ENCODE data around the gene APOBEC2.

The APOBEC2 gene

DNA sequence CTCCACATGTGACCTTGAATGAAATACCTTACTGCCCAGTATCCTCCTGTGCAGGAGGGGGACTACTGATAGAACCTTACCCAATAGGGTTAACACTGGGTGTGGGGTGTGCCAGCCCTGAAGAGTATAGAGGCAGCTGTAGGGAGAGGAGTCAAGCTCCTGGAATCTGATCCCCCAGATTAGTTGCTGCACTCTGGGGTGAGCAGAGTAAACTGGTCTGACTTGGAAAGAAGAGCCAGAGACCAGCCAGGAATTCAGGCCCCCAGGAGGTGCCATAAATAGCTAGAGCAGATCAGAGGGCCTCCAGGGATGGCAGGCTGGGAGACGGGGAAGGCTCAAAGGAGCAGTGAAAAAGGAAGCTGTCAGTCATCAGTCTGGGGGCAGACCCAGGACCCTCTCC lies 3.5 kb upstream of the APOBEC2 start:
- H3K4me1 ChIP-seq (ENCODE audit: control extremely low read depth in 1 of 4, control insufficient read depth in 4 of 4, insufficient read depth in 4 of 4, low read length in 3 of 4): peaks cover 0 to 18% (median 5%) of the 10 kb centered on the region in 4 experiments
- no peak overlapping the region for H3K27ac ChIP-seq (ENCODE audit: insufficient read depth in 1 of 2, low read depth in 1 of 2, low read length in 2 of 2, poor library complexity in 1 of 2, severe bottlenecking in 2 of 2)
- H3K27me3 ChIP-seq (replicated peaks in 2 of 5; ENCODE audit: control insufficient read depth in 4 of 5, insufficient read depth in 5 of 5, low read length in 4 of 5): peaks cover 0 to 2% (median 0%) of the 10 kb centered on the region in 5 experiments
- peaks cover 0 to 3% (median 0%) of the 10 kb centered on the region in 4 experiments for H3K36me3 ChIP-seq (ENCODE audit: control insufficient read depth in 4 of 4, insufficient read depth in 4 of 4, low read length in 3 of 4)
- WGBS (ENCODE audit: insufficient coverage): 90% methylated on average over 1 of the region's 1 CpG
- H3K4me3 ChIP-seq (ENCODE audit: control insufficient read depth in 1 of 7, extremely low read depth in 1 of 7, insufficient read depth in 4 of 7, low read depth in 2 of 7, low read length in 6 of 7): no peak overlapping the region
- no peaks in the 10 kb centered on the region for H3K9me3 ChIP-seq (ENCODE audit: control extremely low read depth in 1 of 5, control insufficient read depth in 4 of 5, insufficient read depth in 2 of 5, low read depth in 1 of 5, low read length in 4 of 5)
- ChIA-PET POLR2A (no interaction called here), CTCF (interaction anchor here (0.9 to 10.6 kb wide), 4 partner anchors 7 to 44 kb away, joined by 3 to 82 read pairs (median 10); partner anchors contain the start of genes TSPO2 and UNC5CL)
- DNase-seq: no peak

DNA sequence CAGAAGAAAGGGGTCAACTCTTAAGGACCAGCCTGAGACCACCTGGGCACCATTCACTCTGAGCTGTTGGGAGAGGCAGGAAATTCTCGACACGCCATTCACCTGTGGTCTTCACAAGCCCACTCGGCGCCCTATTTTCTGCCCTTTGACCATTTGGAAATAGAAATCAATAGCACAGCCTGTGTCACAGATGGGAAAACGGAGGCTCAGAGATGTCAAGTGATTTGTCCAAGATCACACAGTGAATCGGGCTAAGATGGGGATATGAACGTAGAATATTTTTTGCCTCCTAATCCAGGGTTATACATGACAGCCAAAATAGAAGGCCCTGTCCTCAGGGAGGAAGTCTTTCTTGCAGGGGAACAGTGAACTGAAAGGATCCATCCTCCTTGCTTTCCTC lies 3.0 kb upstream of the APOBEC2 start:
- WGBS (ENCODE audit: insufficient coverage): 88% methylated on average over 7 of the region's 7 CpGs
- POLR2A ChIA-PET: no interaction called here

DNA sequence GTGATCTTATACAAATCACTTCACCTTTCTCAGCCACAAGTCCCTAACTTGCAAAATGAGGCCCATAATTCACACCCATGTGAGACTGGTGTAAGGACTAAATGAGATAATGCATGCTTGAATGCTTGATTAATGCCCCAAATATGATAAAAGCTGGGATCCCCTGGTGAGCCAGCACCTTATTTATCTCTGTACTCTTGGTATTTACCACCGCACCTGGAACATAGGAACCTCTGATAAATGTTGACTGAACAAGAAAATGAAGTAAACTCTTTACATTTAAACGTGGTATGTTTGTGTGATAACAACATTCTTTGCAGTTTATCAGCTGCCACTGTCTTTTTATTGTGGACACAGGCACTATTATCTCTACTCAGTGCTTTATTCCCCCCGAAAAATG lies 2.5 kb upstream of the APOBEC2 start:
- H3K36me3 ChIP-seq (ENCODE audit: control insufficient read depth in 4 of 4, insufficient read depth in 4 of 4, low read length in 3 of 4): peaks cover 0 to 3% (median 0%) of the 10 kb centered on the region in 4 experiments
- peaks cover 2 to 25% (median 8%) of the 10 kb centered on the region in 4 experiments for H3K4me1 ChIP-seq (ENCODE audit: control extremely low read depth in 1 of 4, control insufficient read depth in 4 of 4, insufficient read depth in 4 of 4, low read length in 3 of 4)
- peaks cover 0 to 2% (median 0%) of the 10 kb centered on the region in 5 experiments for H3K27me3 ChIP-seq (replicated peaks in 2 of 5; ENCODE audit: control insufficient read depth in 4 of 5, insufficient read depth in 5 of 5, low read length in 4 of 5)
- 89% methylated on average over 1 of the region's 3 CpGs for WGBS (ENCODE audit: insufficient coverage)
- H3K9me3 ChIP-seq (ENCODE audit: control extremely low read depth in 1 of 5, control insufficient read depth in 4 of 5, insufficient read depth in 2 of 5, low read depth in 1 of 5, low read length in 4 of 5): no peaks in the 10 kb centered on the region
- DNase-seq: no peak
- H3K4me3 ChIP-seq (ENCODE audit: control insufficient read depth in 1 of 7, extremely low read depth in 1 of 7, insufficient read depth in 4 of 7, low read depth in 2 of 7, low read length in 6 of 7): no peak overlapping the region
- H3K27ac ChIP-seq (ENCODE audit: insufficient read depth in 1 of 2, low read depth in 1 of 2, low read length in 2 of 2, poor library complexity in 1 of 2, severe bottlenecking in 2 of 2): no peak overlapping the region
- ChIA-PET POLR2A (no interaction called here), CTCF (interaction anchor here (0.7 to 10.6 kb wide), 3 partner anchors 8 to 22 kb away, joined by 3 to 82 read pairs (median 4); partner anchors contain the start of genes TSPO2 and UNC5CL)

More for the DNA sequence above, 3.0 kb upstream of the APOBEC2 start:
- H3K36me3 ChIP-seq (ENCODE audit: control insufficient read depth in 4 of 4, insufficient read depth in 4 of 4, low read length in 3 of 4): peaks cover 0 to 3% (median 0%) of the 10 kb centered on the region in 4 experiments
- no peak overlapping the region for H3K27ac ChIP-seq (ENCODE audit: insufficient read depth in 1 of 2, low read depth in 1 of 2, low read length in 2 of 2, poor library complexity in 1 of 2, severe bottlenecking in 2 of 2)
- CTCF ChIA-PET: interaction anchor here (1.2 to 10.6 kb wide), 4 partner anchors 8 to 21 kb away, joined by 3 to 82 read pairs (median 10); partner anchors contain the start of genes TSPO2 and UNC5CL
- H3K27me3 ChIP-seq (replicated peaks in 2 of 5; ENCODE audit: control insufficient read depth in 4 of 5, insufficient read depth in 5 of 5, low read length in 4 of 5): peaks cover 0 to 2% (median 0%) of the 10 kb centered on the region in 5 experiments
- H3K4me3 ChIP-seq (ENCODE audit: control insufficient read depth in 1 of 7, extremely low read depth in 1 of 7, insufficient read depth in 4 of 7, low read depth in 2 of 7, low read length in 6 of 7): no peak overlapping the region
- H3K4me1 ChIP-seq (ENCODE audit: control extremely low read depth in 1 of 4, control insufficient read depth in 4 of 4, insufficient read depth in 4 of 4, low read length in 3 of 4): peaks cover 0 to 19% (median 5%) of the 10 kb centered on the region in 4 experiments
- no peak for DNase-seq
- no peaks in the 10 kb centered on the region for H3K9me3 ChIP-seq (ENCODE audit: control extremely low read depth in 1 of 5, control insufficient read depth in 4 of 5, insufficient read depth in 2 of 5, low read depth in 1 of 5, low read length in 4 of 5)

DNA sequence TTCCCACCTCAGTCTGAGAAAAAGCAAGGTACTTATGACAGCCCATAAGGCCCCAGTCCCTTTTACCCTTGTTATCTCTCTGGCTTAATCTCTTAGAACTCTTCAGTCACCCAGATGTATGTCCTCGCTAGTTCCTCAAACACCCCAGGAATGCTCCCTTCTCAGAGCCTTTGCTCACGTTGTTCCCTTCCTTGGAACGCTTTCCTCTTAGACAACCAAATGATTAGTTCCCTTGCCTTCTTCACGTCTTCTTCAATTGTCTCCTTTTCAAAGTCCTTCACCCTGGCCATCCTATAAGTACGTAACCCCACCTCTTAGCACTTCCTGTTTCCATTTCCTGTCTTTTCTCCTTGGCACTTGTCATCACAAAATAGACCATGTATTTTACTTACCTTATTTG lies 1.1 kb upstream of the APOBEC2 start:
- H3K4me3 ChIP-seq (ENCODE audit: control insufficient read depth in 1 of 7, extremely low read depth in 1 of 7, insufficient read depth in 4 of 7, low read depth in 2 of 7, low read length in 6 of 7): no peak overlapping the region
- H3K9me3 ChIP-seq (ENCODE audit: control extremely low read depth in 1 of 5, control insufficient read depth in 4 of 5, insufficient read depth in 2 of 5, low read depth in 1 of 5, low read length in 4 of 5): no peaks in the 10 kb centered on the region
- WGBS (ENCODE audit: insufficient coverage): 56% methylated on average over 5 of the region's 5 CpGs
- H3K27ac ChIP-seq (ENCODE audit: insufficient read depth in 1 of 2, low read depth in 1 of 2, low read length in 2 of 2, poor library complexity in 1 of 2, severe bottlenecking in 2 of 2): no peak overlapping the region
- DNase-seq: peak in 2 of 3 donors; percentile 48 to 63
- ChIA-PET POLR2A (no interaction called here), CTCF (interaction anchor here (1.0 to 10.6 kb wide), 2 partner anchors 10 to 18 kb away, joined by 3 to 82 read pairs; partner anchors contain the start of genes TSPO2 and UNC5CL)
- H3K36me3 ChIP-seq (ENCODE audit: control insufficient read depth in 4 of 4, insufficient read depth in 4 of 4, low read length in 3 of 4): peaks cover 0 to 3% (median 0%) of the 10 kb centered on the region in 4 experiments
- H3K4me1 ChIP-seq (ENCODE audit: control extremely low read depth in 1 of 4, control insufficient read depth in 4 of 4, insufficient read depth in 4 of 4, low read length in 3 of 4): peaks cover 2 to 26% (median 8%) of the 10 kb centered on the region in 4 experiments
- H3K27me3 ChIP-seq (replicated peaks in 2 of 5; ENCODE audit: control insufficient read depth in 4 of 5, insufficient read depth in 5 of 5, low read length in 4 of 5): peaks cover 0 to 2% (median 0%) of the 10 kb centered on the region in 5 experiments

DNA sequence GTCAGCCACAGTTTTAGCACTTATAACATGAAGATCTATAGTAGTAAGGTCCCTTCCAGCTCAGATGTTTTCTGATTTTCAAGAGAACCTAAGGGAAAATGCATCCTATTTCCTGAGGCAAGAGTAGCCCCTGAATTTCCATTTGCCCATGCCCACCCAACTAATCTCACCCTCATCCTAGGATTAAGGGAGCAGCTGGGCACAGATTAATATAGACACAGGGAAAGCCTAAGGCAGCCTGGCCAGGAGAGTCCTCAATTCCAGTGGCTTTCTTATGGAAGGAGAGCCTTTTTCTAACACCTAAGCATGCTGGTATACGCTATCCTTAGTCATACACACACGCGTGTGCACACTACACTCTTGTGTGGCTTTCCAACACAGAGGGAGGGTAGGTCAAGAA lies 1.5 kb downstream of the APOBEC2 start:
- POLR2A ChIA-PET: no interaction called here
- no peaks in the 10 kb centered on the region for H3K9me3 ChIP-seq (ENCODE audit: control extremely low read depth in 1 of 5, control insufficient read depth in 4 of 5, insufficient read depth in 2 of 5, low read depth in 1 of 5, low read length in 4 of 5)
- H3K27ac ChIP-seq (ENCODE audit: insufficient read depth in 1 of 2, low read depth in 1 of 2, low read length in 2 of 2, poor library complexity in 1 of 2, severe bottlenecking in 2 of 2): no peak overlapping the region
- 100% methylated on average over 3 of the region's 3 CpGs for WGBS (ENCODE audit: insufficient coverage)
- peaks cover 0 to 2% (median 0%) of the 10 kb centered on the region in 4 experiments for H3K36me3 ChIP-seq (ENCODE audit: control insufficient read depth in 4 of 4, insufficient read depth in 4 of 4, low read length in 3 of 4)
- H3K4me3 ChIP-seq (ENCODE audit: control insufficient read depth in 1 of 7, extremely low read depth in 1 of 7, insufficient read depth in 4 of 7, low read depth in 2 of 7, low read length in 6 of 7): no peak overlapping the region
- CTCF ChIA-PET: interaction anchor here (1.0 to 10.6 kb wide), 5 partner anchors 10 to 25 kb away, joined by 4 to 82 read pairs (median 20); partner anchors contain the start of genes TSPO2 and UNC5CL
- H3K27me3 ChIP-seq (replicated peaks in 2 of 5; ENCODE audit: control insufficient read depth in 4 of 5, insufficient read depth in 5 of 5, low read length in 4 of 5): no peaks in the 10 kb centered on the region
- peaks cover 2 to 39% (median 10%) of the 10 kb centered on the region in 4 experiments for H3K4me1 ChIP-seq (ENCODE audit: control extremely low read depth in 1 of 4, control insufficient read depth in 4 of 4, insufficient read depth in 4 of 4, low read length in 3 of 4)
- DNase-seq: no peak

DNA sequence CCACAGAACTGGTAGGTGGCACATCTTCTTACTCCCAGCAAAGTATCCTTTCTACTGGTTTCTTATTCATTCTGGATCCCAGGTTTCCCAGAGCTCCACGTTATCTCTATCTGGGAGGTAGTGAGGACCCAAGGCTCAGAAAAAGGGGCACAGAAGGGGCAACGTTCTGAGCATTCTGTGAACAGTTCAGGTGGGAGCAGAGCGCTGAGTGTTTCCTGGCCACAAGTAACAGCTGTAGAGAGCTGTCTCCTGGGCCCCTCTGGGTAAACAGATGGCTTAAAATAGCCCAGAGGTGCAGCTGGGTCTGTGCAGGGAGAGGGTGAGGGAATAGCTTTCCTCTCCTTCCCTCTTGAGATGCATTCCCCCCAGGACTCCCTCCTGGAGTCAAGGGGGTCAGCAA lies 2.1 kb downstream of the APOBEC2 start:
- no peaks in the 10 kb centered on the region for H3K27me3 ChIP-seq (replicated peaks in 2 of 5; ENCODE audit: control insufficient read depth in 4 of 5, insufficient read depth in 5 of 5, low read length in 4 of 5)
- H3K4me3 ChIP-seq (ENCODE audit: control insufficient read depth in 1 of 7, extremely low read depth in 1 of 7, insufficient read depth in 4 of 7, low read depth in 2 of 7, low read length in 6 of 7): no peak overlapping the region
- ChIA-PET POLR2A (no interaction called here), CTCF (interaction anchor here (1.0 to 10.6 kb wide), 5 partner anchors 9 to 26 kb away, joined by 4 to 82 read pairs (median 20); partner anchors contain the start of genes TSPO2 and UNC5CL)
- WGBS (ENCODE audit: insufficient coverage): 48% methylated on average over 3 of the region's 3 CpGs
- peaks cover 0 to 3% (median 0%) of the 10 kb centered on the region in 4 experiments for H3K36me3 ChIP-seq (ENCODE audit: control insufficient read depth in 4 of 4, insufficient read depth in 4 of 4, low read length in 3 of 4)
- no peaks in the 10 kb centered on the region for H3K9me3 ChIP-seq (ENCODE audit: control extremely low read depth in 1 of 5, control insufficient read depth in 4 of 5, insufficient read depth in 2 of 5, low read depth in 1 of 5, low read length in 4 of 5)
- no peak overlapping the region for H3K27ac ChIP-seq (ENCODE audit: insufficient read depth in 1 of 2, low read depth in 1 of 2, low read length in 2 of 2, poor library complexity in 1 of 2, severe bottlenecking in 2 of 2)
- H3K4me1 ChIP-seq (ENCODE audit: control extremely low read depth in 1 of 4, control insufficient read depth in 4 of 4, insufficient read depth in 4 of 4, low read length in 3 of 4): peaks cover 2 to 39% (median 10%) of the 10 kb centered on the region in 4 experiments
- DNase-seq: no peak

DNA sequence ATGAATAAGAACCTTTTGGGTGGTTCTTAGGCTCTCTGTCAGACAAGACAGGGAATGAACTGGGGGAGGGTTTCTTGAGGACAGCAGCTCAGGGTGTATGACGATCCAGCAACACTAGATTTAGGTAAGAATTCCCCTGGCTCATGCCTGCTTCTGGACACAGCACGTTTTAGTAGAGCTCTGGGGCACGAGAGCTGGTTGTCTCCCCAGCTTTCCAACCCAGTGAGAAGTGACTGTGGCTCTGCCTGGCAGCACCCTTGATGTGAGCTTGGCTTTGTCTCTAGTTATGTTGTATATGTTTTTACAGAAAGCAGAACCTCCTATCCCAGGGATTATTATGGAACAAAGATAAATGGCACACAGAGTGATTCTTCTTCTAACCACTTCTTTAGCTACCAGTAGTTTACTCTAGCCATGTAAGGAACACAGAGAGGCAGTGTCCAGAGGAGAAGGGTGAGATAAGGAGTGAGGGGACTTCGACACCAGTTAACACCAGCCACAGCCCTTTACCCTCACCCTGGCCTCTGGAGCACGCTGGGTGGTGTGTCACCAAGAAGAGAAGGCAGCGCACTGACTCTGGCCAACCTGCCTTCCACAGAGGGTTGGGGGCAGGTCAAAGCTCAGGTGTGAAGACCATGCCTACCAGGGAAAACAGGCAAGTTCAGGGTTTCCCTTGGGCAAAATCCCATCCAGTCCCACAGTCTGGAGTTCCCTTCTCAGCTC lies 3.9 kb downstream of the APOBEC2 start:
- POLR2A ChIA-PET: no interaction called here
- CTCF ChIA-PET: interaction anchor here (1.7 to 10.6 kb wide), 7 partner anchors 9 to 57 kb away, joined by 4 to 82 read pairs (median 10); partner anchors contain the start of genes TSPO2 and UNC5CL
- Histone ChIP-seq H3K36me3 (ENCODE audit: control insufficient read depth in 4 of 4, insufficient read depth in 4 of 4, low read length in 3 of 4) (peaks cover 2 to 8% (median 5%) of the 10 kb centered on the region in 4 experiments), H3K4me3 (ENCODE audit: control insufficient read depth in 1 of 7, extremely low read depth in 1 of 7, insufficient read depth in 4 of 7, low read depth in 2 of 7, low read length in 6 of 7) (no peak overlapping the region), H3K4me1 (ENCODE audit: control extremely low read depth in 1 of 4, control insufficient read depth in 4 of 4, insufficient read depth in 4 of 4, low read length in 3 of 4) (peaks cover 2 to 32% (median 7%) of the 10 kb centered on the region in 4 experiments), H3K27me3 (replicated peaks in 2 of 5; ENCODE audit: control insufficient read depth in 4 of 5, insufficient read depth in 5 of 5, low read length in 4 of 5) (no peaks in the 10 kb centered on the region), H3K9me3 (ENCODE audit: control extremely low read depth in 1 of 5, control insufficient read depth in 4 of 5, insufficient read depth in 2 of 5, low read depth in 1 of 5, low read length in 4 of 5) (no peaks in the 10 kb centered on the region), H3K27ac (ENCODE audit: insufficient read depth in 1 of 2, low read depth in 1 of 2, low read length in 2 of 2, poor library complexity in 1 of 2, severe bottlenecking in 2 of 2) (no peak overlapping the region)
- 97% methylated on average over 4 of the region's 6 CpGs for WGBS (ENCODE audit: insufficient coverage)
- no peak for DNase-seq
